Nephron (organoid): ENCODE measurements around the gene FBN1.

ENCODE experiments used
- H3K27ac Mint-ChIP-seq, 3 experiments: 2 replicates each; pipeline ENCODE4 v1.8.0; 2020; ENCODE audit warnings: mixed read lengths in 3 of 3, mild to moderate bottlenecking in 2 of 3, moderate library complexity in 1 of 3
- H3K27me3 Mint-ChIP-seq: 2 replicates; pipeline ENCODE4 v1.8.0; 2021; ENCODE audit warnings: low read depth, mild to moderate bottlenecking, moderate library complexity, mixed read lengths
- H3K36me3 Mint-ChIP-seq: 2 replicates; pipeline ENCODE4 v1.8.0; 2020; ENCODE audit warnings: low read depth, mixed read lengths
- H3K4me1 Mint-ChIP-seq: 2 replicates; pipeline ENCODE4 v1.8.0; 2020; ENCODE audit warnings: mixed read lengths
- H3K4me3 Mint-ChIP-seq, 3 experiments: 2 replicates each; pipeline ENCODE4 v1.8.0; 2020; ENCODE audit warnings: mild to moderate bottlenecking in 3 of 3, mixed read lengths in 3 of 3, moderate library complexity in 2 of 3
- H3K9me3 Mint-ChIP-seq: 2 replicates; pipeline ENCODE4 v1.8.0; 2020; ENCODE audit warnings: mixed read lengths
- TF ChIP-seq, protein P1 (sequence below), 3 experiments: fragments of 200-600 bp; sonication (generic); IDR thresholded peaks; one replicate each; pipeline ENCODE4 v1.5.0; 2021; ENCODE audit warnings: antibody characterized with exemption in 3 of 3; ENCODE audit not compliant: unreplicated experiment in 3 of 3

FBN1 gene

DNA sequence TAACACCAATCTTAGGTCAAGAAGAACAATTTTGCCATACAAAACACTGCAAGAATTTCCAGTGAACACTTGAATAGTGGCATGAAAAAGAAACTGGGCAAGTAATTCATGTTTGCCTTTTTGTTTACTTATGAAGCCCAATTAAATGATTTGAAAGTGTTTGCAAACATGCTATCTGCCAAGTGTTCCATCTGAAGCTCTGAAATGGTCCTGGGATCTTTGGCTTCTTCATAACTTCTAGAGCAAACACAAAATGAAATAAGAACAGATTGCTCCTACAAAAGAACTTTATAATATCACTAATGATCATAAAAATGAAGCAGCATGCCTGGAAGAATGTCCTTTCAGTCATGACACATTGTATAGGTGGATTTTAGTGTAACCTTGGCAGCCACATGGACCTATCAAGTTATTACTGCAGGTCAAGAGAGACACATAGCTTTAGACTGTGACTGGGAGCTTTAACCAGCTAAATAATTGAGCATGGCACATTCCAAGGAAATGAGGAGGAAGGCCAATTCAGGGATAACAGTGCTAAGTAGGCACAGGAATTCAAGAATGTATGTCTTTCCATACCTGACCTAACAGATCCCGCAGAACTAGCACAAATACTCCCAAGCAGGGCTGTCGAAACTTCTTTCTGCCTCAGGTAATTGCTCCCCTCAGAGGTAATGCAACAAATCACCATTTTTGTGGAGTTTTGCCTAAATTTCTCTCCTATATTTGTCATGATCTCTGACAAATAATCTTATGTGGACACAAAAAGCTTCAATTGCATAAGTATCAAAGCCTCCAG, 169.7 kb downstream of the FBN1 start:
- Mint-ChIP-seq H3K36me3 (peaks cover 33% of the 10 kb centered on the region), H3K27me3 (no peaks in the 10 kb centered on the region), H3K27ac (no peak overlapping the region), H3K4me1 (peaks cover 24% of the 10 kb centered on the region), H3K9me3 (no peaks in the 10 kb centered on the region), H3K4me3 (no peak overlapping the region)
- TF ChIP-seq, protein P1, sequence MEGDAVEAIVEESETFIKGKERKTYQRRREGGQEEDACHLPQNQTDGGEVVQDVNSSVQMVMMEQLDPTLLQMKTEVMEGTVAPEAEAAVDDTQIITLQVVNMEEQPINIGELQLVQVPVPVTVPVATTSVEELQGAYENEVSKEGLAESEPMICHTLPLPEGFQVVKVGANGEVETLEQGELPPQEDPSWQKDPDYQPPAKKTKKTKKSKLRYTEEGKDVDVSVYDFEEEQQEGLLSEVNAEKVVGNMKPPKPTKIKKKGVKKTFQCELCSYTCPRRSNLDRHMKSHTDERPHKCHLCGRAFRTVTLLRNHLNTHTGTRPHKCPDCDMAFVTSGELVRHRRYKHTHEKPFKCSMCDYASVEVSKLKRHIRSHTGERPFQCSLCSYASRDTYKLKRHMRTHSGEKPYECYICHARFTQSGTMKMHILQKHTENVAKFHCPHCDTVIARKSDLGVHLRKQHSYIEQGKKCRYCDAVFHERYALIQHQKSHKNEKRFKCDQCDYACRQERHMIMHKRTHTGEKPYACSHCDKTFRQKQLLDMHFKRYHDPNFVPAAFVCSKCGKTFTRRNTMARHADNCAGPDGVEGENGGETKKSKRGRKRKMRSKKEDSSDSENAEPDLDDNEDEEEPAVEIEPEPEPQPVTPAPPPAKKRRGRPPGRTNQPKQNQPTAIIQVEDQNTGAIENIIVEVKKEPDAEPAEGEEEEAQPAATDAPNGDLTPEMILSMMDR (IDR thresholded peaks at IDR 0.05; ENCODE audit: unreplicated experiment in 3 of 3), result no peak

DNA sequence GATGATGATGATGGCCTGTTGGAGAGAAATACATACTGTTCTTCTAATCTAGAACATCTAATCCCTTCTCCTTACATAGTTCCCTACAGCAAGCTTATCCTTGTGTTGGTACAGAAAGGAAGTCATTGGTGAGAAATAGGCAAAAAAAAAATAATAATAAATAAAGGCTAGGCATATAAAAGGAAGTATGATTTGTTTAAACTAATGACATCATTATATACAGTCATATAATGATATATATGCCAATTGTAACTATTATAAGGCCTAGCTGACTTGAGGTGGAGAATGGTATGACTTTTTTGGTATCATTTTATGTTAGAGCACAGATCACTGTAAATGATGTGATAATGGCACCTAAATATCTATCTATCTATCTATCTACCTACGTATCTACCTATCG, 171.8 kb downstream of the FBN1 start:
- Mint-ChIP-seq H3K27me3 (no peaks in the 10 kb centered on the region), H3K9me3 (no peaks in the 10 kb centered on the region), H3K36me3 (peaks cover 50% of the 10 kb centered on the region), H3K4me1 (peaks cover 17% of the 10 kb centered on the region), H3K4me3 (no peak overlapping the region), H3K27ac (no peak overlapping the region)
- TF ChIP-seq, protein P1 (IDR thresholded peaks at IDR 0.05; ENCODE audit: unreplicated experiment in 3 of 3), result no peak

DNA sequence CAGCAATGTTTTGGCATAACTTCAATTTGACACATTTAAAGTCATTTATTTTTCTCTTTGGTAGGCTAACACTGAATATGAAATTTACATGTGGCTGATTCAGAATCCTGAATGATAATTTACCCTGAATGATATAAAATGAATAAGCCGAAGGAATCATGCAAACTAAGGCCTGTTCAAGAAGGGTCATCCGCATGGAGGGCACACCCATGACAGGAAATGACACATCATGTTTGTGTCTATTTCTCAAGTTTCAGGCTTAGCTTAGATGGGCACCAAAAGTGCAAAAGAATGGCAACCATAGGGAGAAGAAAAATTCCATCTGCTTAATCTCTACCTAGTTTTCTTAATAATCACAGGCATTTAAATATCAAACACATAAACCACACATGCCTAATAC, 172.8 kb downstream of the FBN1 start:
- H3K9me3 Mint-ChIP-seq, result no peaks in the 10 kb centered on the region
- peaks cover 8% of the 10 kb centered on the region for H3K4me1 Mint-ChIP-seq
- H3K27me3 Mint-ChIP-seq, result no peaks in the 10 kb centered on the region
- no peak overlapping the region for H3K27ac Mint-ChIP-seq
- H3K36me3 Mint-ChIP-seq, result peaks cover 59% of the 10 kb centered on the region
- TF ChIP-seq, protein P1 (IDR thresholded peaks at IDR 0.05; ENCODE audit: unreplicated experiment in 3 of 3), result no peak
- no peak overlapping the region for H3K4me3 Mint-ChIP-seq

DNA sequence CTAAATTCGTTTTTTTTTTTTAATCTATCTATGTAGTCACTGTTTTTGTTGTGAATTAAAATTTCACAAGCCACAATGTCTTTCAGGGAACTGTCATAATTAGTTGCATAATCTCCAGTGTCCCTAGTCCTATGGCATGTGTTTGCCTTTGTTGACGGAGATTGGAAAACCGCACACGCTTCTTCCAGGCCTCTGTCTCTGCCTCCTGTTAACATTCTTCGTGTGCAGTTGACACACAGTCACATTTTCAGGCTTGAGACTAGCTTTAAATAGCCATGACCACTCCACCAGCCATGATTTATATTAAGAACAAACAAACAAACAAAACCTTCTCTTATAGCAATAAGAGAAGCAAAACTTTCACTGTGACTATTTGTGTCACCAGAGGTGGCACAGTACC, 174.4 kb downstream of the FBN1 start:
- Mint-ChIP-seq H3K36me3 (peaks cover 75% of the 10 kb centered on the region), H3K27ac (no peak overlapping the region)

DNA sequence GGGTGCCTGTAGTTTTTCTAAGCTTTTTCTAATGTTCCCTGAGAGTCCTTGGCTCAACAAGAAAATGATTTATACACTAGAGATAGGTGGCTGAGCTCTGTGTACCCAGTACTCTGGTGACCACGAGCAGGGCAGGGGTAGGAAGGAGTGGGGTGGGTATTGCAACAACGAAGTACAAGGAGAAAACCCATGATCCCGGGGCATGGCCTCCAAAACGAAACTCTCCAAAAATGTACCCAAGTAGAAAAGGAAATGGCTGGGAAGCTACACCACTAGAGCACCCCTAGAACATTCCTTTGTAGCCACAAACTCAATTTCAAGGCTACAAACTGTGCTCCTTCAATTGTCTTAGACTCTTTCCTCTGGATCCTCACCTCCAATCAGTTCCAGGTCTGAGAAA, 175.4 kb downstream of the FBN1 start:
- H3K4me3 Mint-ChIP-seq, result no peak overlapping the region
- no peaks in the 10 kb centered on the region for H3K27me3 Mint-ChIP-seq
- no peak overlapping the region for H3K27ac Mint-ChIP-seq
- no peaks in the 10 kb centered on the region for H3K9me3 Mint-ChIP-seq
- TF ChIP-seq, protein P1 (IDR thresholded peaks at IDR 0.05; ENCODE audit: unreplicated experiment in 3 of 3), result no peak
- peaks cover 84% of the 10 kb centered on the region for H3K36me3 Mint-ChIP-seq
- peaks cover 12% of the 10 kb centered on the region for H3K4me1 Mint-ChIP-seq

More for the DNA sequence above, 174.4 kb downstream of the FBN1 start:
- no peaks in the 10 kb centered on the region for H3K9me3 Mint-ChIP-seq
- no peak overlapping the region for H3K4me3 Mint-ChIP-seq
- peaks cover 9% of the 10 kb centered on the region for H3K4me1 Mint-ChIP-seq
- H3K27me3 Mint-ChIP-seq, result no peaks in the 10 kb centered on the region
- TF ChIP-seq, protein P1 (IDR thresholded peaks at IDR 0.05; ENCODE audit: unreplicated experiment in 3 of 3), result no peak

DNA sequence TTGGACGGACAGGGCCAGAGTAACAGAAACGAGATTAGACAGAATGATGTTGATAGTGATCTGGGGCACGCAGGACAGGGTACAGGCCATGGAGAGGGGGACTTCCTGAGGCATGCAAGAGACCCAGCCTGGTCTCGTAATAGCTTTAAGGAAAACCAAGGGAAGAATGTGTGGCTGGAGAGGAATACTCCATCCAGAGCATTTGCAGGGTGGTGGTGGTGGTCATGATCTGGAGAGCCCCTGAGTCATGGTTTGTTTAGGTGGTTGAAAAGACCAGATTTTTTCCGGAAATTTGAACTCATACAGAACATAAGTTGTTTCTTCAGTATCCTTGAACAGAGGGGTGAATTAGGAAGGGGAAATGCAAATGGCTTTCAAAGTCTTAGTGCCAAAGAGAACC, 175.8 kb downstream of the FBN1 start:
- Mint-ChIP-seq H3K4me3 (no peak overlapping the region), H3K9me3 (no peaks in the 10 kb centered on the region), H3K27ac (no peak overlapping the region), H3K27me3 (no peaks in the 10 kb centered on the region), H3K36me3 (peaks cover 89% of the 10 kb centered on the region), H3K4me1 (peaks cover 12% of the 10 kb centered on the region)
- TF ChIP-seq, protein P1 (IDR thresholded peaks at IDR 0.05; ENCODE audit: unreplicated experiment in 3 of 3), result no peak
